ENCODE results near the gene CFAP61. TPM values are rescaled to one million over a fixed set of nuclear protein-coding genes. Genes with fewer than 3 reads are reported as not detected.

Gene CFAP61
- total RNA-seq, 1 donor, result not detected

DNA sequence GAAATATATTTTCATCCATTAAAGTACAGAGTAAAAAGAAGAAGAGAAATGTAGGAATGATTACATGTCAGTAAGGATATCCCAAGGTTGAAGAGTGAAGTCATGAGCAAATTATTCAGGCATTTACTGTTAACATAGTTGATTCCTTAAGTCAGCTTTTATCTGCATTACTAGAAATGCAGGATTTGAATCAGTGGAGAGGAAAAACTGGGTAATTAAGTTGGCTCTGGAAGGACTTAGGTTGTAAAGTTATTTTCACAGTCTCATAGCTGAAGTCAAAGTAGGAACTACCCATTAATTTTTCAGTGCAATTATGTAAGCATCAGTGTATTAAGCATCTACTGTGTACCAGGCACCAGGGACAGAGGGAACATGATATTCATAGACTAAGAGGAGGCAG is 27.4 kb upstream of the CFAP61 start:
- Histone ChIP-seq H3K27me3 (ENCODE audit: insufficient read depth, low read length) (no peaks in the 10 kb centered on the region), H3K4me2 (ENCODE audit: insufficient read depth, low read length) (no peak overlapping the region), H3K9me3 (ENCODE audit: low read depth, low read length) (no peaks in the 10 kb centered on the region), H3K27ac (ENCODE audit: low read depth, low read length) (peak overlapping the region; percentile 37), H3K4me3 (ENCODE audit: insufficient read depth, low read length) (no peak overlapping the region), H3K79me2 (ENCODE audit: insufficient read depth, low read length) (peaks cover 84% of the 10 kb centered on the region), H3K36me3 (ENCODE audit: insufficient read depth, low read length) (peaks cover 37% of the 10 kb centered on the region), H4K20me1 (ENCODE audit: insufficient read depth, low read length) (peaks cover 5% of the 10 kb centered on the region), H2AFZ (ENCODE audit: low read length) (no peak overlapping the region), H3K4me1 (ENCODE audit: insufficient read depth, low read length) (peaks cover 10% of the 10 kb centered on the region)
- TF ChIP-seq, protein P1, sequence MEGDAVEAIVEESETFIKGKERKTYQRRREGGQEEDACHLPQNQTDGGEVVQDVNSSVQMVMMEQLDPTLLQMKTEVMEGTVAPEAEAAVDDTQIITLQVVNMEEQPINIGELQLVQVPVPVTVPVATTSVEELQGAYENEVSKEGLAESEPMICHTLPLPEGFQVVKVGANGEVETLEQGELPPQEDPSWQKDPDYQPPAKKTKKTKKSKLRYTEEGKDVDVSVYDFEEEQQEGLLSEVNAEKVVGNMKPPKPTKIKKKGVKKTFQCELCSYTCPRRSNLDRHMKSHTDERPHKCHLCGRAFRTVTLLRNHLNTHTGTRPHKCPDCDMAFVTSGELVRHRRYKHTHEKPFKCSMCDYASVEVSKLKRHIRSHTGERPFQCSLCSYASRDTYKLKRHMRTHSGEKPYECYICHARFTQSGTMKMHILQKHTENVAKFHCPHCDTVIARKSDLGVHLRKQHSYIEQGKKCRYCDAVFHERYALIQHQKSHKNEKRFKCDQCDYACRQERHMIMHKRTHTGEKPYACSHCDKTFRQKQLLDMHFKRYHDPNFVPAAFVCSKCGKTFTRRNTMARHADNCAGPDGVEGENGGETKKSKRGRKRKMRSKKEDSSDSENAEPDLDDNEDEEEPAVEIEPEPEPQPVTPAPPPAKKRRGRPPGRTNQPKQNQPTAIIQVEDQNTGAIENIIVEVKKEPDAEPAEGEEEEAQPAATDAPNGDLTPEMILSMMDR (IDR thresholded peaks at IDR 0.05; ENCODE audit: extremely low read depth, low read depth, low read length), result no peak
- no peak for DNase-seq (ENCODE audit: insufficient read length, low spot score, missing footprints)

DNA sequence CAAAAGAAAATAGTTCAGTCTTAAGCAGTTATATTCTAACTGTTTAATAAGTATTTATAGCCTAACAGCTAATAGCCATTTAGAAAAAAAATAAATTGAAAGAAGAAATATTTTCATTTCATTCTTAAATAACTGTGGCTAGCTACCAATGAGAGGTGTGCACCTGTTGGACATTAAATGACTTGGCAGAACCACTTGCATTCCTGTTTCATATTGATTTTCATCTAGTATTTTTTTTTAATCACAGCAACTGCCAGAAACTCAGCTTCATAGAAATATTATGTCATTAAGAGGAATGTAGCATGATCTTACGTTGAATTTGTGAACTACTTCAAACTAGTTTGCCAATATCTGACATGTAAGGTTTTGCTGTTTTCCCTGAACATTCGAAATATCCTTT is 25.0 kb upstream of the CFAP61 start:
- Histone ChIP-seq H3K27ac (ENCODE audit: low read depth, low read length) (no peak overlapping the region), H3K9me3 (ENCODE audit: low read depth, low read length) (no peaks in the 10 kb centered on the region), H3K4me1 (ENCODE audit: insufficient read depth, low read length) (peaks cover 10% of the 10 kb centered on the region), H3K79me2 (ENCODE audit: insufficient read depth, low read length) (peaks cover 70% of the 10 kb centered on the region), H3K27me3 (ENCODE audit: insufficient read depth, low read length) (no peaks in the 10 kb centered on the region), H3K36me3 (ENCODE audit: insufficient read depth, low read length) (peaks cover 50% of the 10 kb centered on the region), H2AFZ (ENCODE audit: low read length) (no peak overlapping the region), H3K4me2 (ENCODE audit: insufficient read depth, low read length) (no peak overlapping the region), H3K4me3 (ENCODE audit: insufficient read depth, low read length) (no peak overlapping the region), H4K20me1 (ENCODE audit: insufficient read depth, low read length) (no peaks in the 10 kb centered on the region)
- DNase-seq (ENCODE audit: insufficient read length, low spot score, missing footprints), result no peak
- TF ChIP-seq, protein P1 (IDR thresholded peaks at IDR 0.05; ENCODE audit: extremely low read depth, low read depth, low read length), result no peak

DNA sequence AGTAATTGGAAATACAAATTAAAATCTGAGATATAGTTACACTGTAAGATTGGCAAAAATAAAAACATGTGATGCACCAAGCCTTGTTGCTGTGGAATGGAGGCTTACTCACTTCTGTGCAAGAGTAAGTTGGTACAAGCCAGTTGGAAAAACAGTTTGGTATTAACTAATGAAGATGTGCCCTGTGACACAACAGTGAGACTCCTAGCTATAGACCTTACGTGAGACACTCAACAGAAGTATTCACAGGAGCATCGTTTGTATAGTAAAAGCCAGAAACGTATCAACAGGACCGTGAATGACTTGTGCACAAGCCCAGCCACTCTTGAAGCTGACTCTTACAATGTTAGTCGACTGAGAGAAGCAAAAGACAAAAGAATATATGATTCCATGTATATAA is 20.5 kb upstream of the CFAP61 start:
- Histone ChIP-seq H2AFZ (ENCODE audit: low read length) (no peak overlapping the region), H3K36me3 (ENCODE audit: insufficient read depth, low read length) (peaks cover 77% of the 10 kb centered on the region), H3K4me2 (ENCODE audit: insufficient read depth, low read length) (no peak overlapping the region), H3K79me2 (ENCODE audit: insufficient read depth, low read length) (peaks cover 27% of the 10 kb centered on the region), H3K4me1 (ENCODE audit: insufficient read depth, low read length) (no peaks in the 10 kb centered on the region), H3K27me3 (ENCODE audit: insufficient read depth, low read length) (no peaks in the 10 kb centered on the region), H3K9me3 (ENCODE audit: low read depth, low read length) (no peaks in the 10 kb centered on the region), H3K27ac (ENCODE audit: low read depth, low read length) (no peak overlapping the region), H4K20me1 (ENCODE audit: insufficient read depth, low read length) (no peaks in the 10 kb centered on the region), H3K4me3 (ENCODE audit: insufficient read depth, low read length) (no peak overlapping the region)
- no peak for DNase-seq (ENCODE audit: insufficient read length, low spot score, missing footprints)
- TF ChIP-seq, protein P1 (IDR thresholded peaks at IDR 0.05; ENCODE audit: extremely low read depth, low read depth, low read length), result no peak

DNA sequence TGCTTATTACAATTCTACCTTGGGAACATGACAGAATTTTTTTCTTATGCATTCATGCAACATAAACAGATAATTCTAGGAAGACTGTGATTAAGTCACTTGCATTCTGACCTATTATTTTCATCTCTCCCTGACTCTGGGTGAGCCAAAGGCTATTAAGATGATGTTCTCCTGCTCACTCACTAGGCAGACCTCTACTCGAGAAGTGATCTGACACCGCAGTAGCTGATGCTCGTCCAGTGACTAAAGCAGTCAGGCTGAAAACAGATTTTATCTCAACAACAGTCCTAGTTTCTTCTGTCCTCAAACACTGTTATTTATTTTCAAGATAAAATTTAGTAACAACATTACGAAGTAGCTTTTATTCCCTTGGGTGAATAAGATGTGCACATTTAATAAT is 17.8 kb upstream of the CFAP61 start:
- Histone ChIP-seq H2AFZ (ENCODE audit: low read length) (no peak overlapping the region), H3K27ac (ENCODE audit: low read depth, low read length) (peak overlapping the region; percentile 9), H3K9me3 (ENCODE audit: low read depth, low read length) (no peaks in the 10 kb centered on the region), H3K4me3 (ENCODE audit: insufficient read depth, low read length) (no peak overlapping the region), H3K36me3 (ENCODE audit: insufficient read depth, low read length) (peaks cover 82% of the 10 kb centered on the region), H3K79me2 (ENCODE audit: insufficient read depth, low read length) (peaks cover 13% of the 10 kb centered on the region), H3K27me3 (ENCODE audit: insufficient read depth, low read length) (no peaks in the 10 kb centered on the region), H4K20me1 (ENCODE audit: insufficient read depth, low read length) (no peaks in the 10 kb centered on the region), H3K4me1 (ENCODE audit: insufficient read depth, low read length) (no peaks in the 10 kb centered on the region), H3K4me2 (ENCODE audit: insufficient read depth, low read length) (no peak overlapping the region)
- no peak for DNase-seq (ENCODE audit: insufficient read length, low spot score, missing footprints)
- TF ChIP-seq, protein P1 (IDR thresholded peaks at IDR 0.05; ENCODE audit: extremely low read depth, low read depth, low read length), result no peak

Measured in osteoblast (primary cell).